Pancreas (tissue), 10 donors: Measurements from ENCODE around the gene SPARC. TPM values are rescaled to one million over a fixed set of nuclear protein-coding genes. Genes with fewer than 3 reads are reported as not detected.

Experiments used
- ATAC-seq, 4 donors: fragments of 200-7000 bp; cut with Tn5 transposase; one replicate each; pipeline versions ENCODE4 v1.8.0 to v1.9.1; 2020; ENCODE audit warnings: mild to moderate bottlenecking in 4 of 4, moderate library complexity in 4 of 4
- DNase-seq, 6 donors: peaks; one replicate each; pipeline ENCODE4 v3.0.0-alpha.2; 2020
- FAIRE-seq: peaks from 2 replicates; lab custom pipeline; 2012; peaks lifted over from hg19 to GRCh38; lab: Jason Lieb, UNC
- H3K27ac ChIP-seq, 4 donors: fragments of 200-600 bp; sonication (generic); 1 replicate in 3 of 4; 2 replicates in 1 of 4; pipeline versions ENCODE4 v1.5.0 to v1.8.0; 2020
- H3K27me3 ChIP-seq, 4 donors: fragments of 200-600 bp; one replicate each; pipeline ENCODE4 v1.8.0; 2021
- H3K36me3 ChIP-seq, 3 donors: fragments of 200-600 bp; sonication (generic) in 1 of 3; one replicate each; pipeline versions ENCODE4 v1.5.0 to v1.8.0; 2020 to 2021
- H3K4me1 ChIP-seq, 3 donors: fragments of 200-600 bp; one replicate each; pipeline ENCODE4 v1.8.0; 2021
- H3K4me3 ChIP-seq, 4 donors: fragments of 200-600 bp; sonication (generic) in 2 of 4; one replicate each; pipeline versions ENCODE4 v1.5.0 to v1.8.0; 2020 to 2021
- H3K9me3 ChIP-seq, 4 donors: fragments of 200-600 bp; one replicate each; pipeline ENCODE4 v1.8.0; 2021
- CTCF ChIP-seq, 4 donors: fragments of 200-600 bp; sonication (generic) in 3 of 4; IDR thresholded peaks; one replicate each; pipeline versions ENCODE4 v1.5.0 to v1.8.0; 2021; ENCODE audit warnings: antibody characterized with exemption in 4 of 4
- WGBS, 2 donors: extraction: QIAGEN DNeasy Blood & Tissue Kit; methylation state at CpG; one replicate each; pipeline ENCODE4 v1.1.7; 2013; 5-methylcytosine and 5-hydroxymethylcytosine counted together
- intact Hi-C, 3 donors: fragments of 100-400 bp; cut with DNase I; formaldehyde crosslinking; loops; one replicate each; pipeline versions ENCODE4 v1.11.1 to v1.14.2; 2022
- polyA plus RNA-seq, 2 donors: library from polyadenylated mRNA; stranded (reverse); fragments of 200-250 nt; gene quantifications; one replicate each; pipeline ENCODE4 v1.2.3, GENCODE V29; 2013
- total RNA-seq, 6 donors: library from RNA; stranded (reverse); fragmentation: NEBNext Ultra II Directional in 4 of 6; extraction: Animal tissue kit (Norgen Biotek cat#: 25700) in 4 of 6; gene quantifications; one replicate each; pipeline versions ENCODE4 v1.2.1 to v1.2.4, GENCODE V29; 2021 to 2023
- donor health status: healthy with polysubstance abuse.
- donor health status: DM: no; HTN: no; CAD: no; lungs with moderate emphysema.
- donor health status: DM: no; HTN: no; CAD: no.
- donor health status: control.
- donor health status: control.
- donor health status: Bipolar disorder and iron deficiency.
- donor health status: DM: yes; HTN: yes; CAD: no.
- donor health status: DM: no; HTN: no; CAD: no.
- donor health status: DM: no; HTN: no; CAD: no.
- donor health status: DM: yes; HTN: yes; CAD: no.

The SPARC gene
- total and polyA plus RNA-seq, 8 donors = 27.2 to 608 (median 60.7) TPM

GRCh38 chr5:151676719-151677118 lies 10.0 kb downstream of the SPARC start:
- 70 to 78% methylated on average over 2 of the region's 2 CpGs for WGBS, 2 donors
- no peak for FAIRE-seq
- peaks cover 0 to 2% (median 0%) of the 10 kb centered on the region in 3 donors for H3K4me1 ChIP-seq
- no peak overlapping the region for H3K4me3 ChIP-seq
- no peaks in the 10 kb centered on the region for H3K27me3 ChIP-seq
- H3K9me3 ChIP-seq = no peaks in the 10 kb centered on the region
- TF ChIP-seq CTCF (IDR thresholded peaks at IDR 0.05) = no peak
- DNase-seq = no peak
- intact Hi-C loops = no loop called here
- no peak for ATAC-seq
- H3K27ac ChIP-seq = peak overlapping the region in 1 of 4 donors; percentile 17
- no peaks in the 10 kb centered on the region for H3K36me3 ChIP-seq

- peak overlapping the region in 1 of 4 donors; percentile 33 for H3K27ac ChIP-seq
- intact Hi-C loops = no loop called here
- DNase-seq (no peak), ATAC-seq (no peak), FAIRE-seq (no peak)
- no peaks in the 10 kb centered on the region for H3K36me3 ChIP-seq
- H3K27me3 ChIP-seq = no peaks in the 10 kb centered on the region
- no peak for TF ChIP-seq CTCF (IDR thresholded peaks at IDR 0.05)
- H3K4me1 ChIP-seq = peaks cover 0 to 2% (median 0%) of the 10 kb centered on the region in 3 donors
- H3K9me3 ChIP-seq = no peaks in the 10 kb centered on the region
- H3K4me3 ChIP-seq = no peak overlapping the region
Observed at GRCh38 chr5:151676314-151676712, 10.4 kb downstream of the SPARC start.

- ATAC-seq = no peak
- WGBS, 2 donors = 67 to 81% methylated on average over 3 of the region's 3 CpGs
- intact Hi-C loops = no loop called here
- Histone ChIP-seq H3K4me3 (no peak overlapping the region), H3K36me3 (no peaks in the 10 kb centered on the region), H3K27ac (peak overlapping the region in 1 of 4 donors; percentile 42), H3K9me3 (no peaks in the 10 kb centered on the region), H3K4me1 (peaks cover 0 to 3% (median 0%) of the 10 kb centered on the region in 3 donors), H3K27me3 (no peaks in the 10 kb centered on the region)
- FAIRE-seq = no peak
- no peak for TF ChIP-seq CTCF (IDR thresholded peaks at IDR 0.05)
- no peak for DNase-seq
Observed at GRCh38 chr5:151675611-151676313, 11.0 kb downstream of the SPARC start.

- no peak overlapping the region for H3K4me3 ChIP-seq
- no peaks in the 10 kb centered on the region for H3K9me3 ChIP-seq
- H3K36me3 ChIP-seq = no peaks in the 10 kb centered on the region
- peaks cover 0 to 8% (median 0%) of the 10 kb centered on the region in 3 donors for H3K4me1 ChIP-seq
- H3K27ac ChIP-seq = peak overlapping the region in 1 of 4 donors; percentile 42
- H3K27me3 ChIP-seq = no peaks in the 10 kb centered on the region
- WGBS, 2 donors = 70 to 71% methylated on average over 4 of the region's 4 CpGs
- DNase-seq (no peak), FAIRE-seq (no peak), ATAC-seq (peak in 1 of 4 donors; percentile 23)
- TF ChIP-seq CTCF (IDR thresholded peaks at IDR 0.05) = no peak
- intact Hi-C loops = no loop called here
Observed at GRCh38 chr5:151674626-151675610, 11.8 kb downstream of the SPARC start.
